GM18951 (cell line): ENCODE results near the gene OLFML1.

Source experiments
- POLR2A ChIP-seq: IDR thresholded peaks from 4 replicates; pipeline ENCODE4 v1.6.1; 2011; ENCODE audit warnings: mild to moderate bottlenecking; ENCODE audit not compliant: insufficient read length, insufficient read depth; ENCODE audit errors: extremely low read depth
- in situ Hi-C: fragments of 300-500 bp; cut with MboI; formaldehyde crosslinking; loops from one replicate; pipeline ENCODE4 v1.12.0; 2022; ENCODE audit warnings: low sequenced_read_pairs, mixed read lengths, inconsistent platforms; ENCODE audit not compliant: unreplicated experiment

OLFML1 gene

DNA sequence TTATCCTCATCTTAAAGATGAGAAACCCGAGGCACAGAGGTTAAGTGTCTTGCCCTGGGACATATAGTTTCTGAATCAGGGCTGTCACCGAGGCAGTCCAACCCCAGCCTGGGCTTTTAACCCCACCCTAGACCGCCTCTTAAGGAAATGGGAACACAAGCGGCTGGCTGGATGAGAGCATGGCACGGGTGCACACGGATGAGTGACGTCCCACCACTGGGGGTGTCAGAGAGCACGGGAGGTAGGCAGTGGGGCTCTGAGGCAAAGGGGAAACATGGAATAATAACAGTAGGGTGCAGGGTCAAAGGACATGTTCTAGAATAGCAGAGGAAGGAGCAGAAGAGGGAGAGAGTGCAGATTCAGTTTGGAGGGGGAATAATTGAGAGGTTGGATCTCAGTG is 50.8 kb downstream of the OLFML1 start:
- TF ChIP-seq POLR2A: no peak
- in situ Hi-C loops: no loop called here

GRCh38 chr11:7537265-7537664 is 52.0 kb downstream of the OLFML1 start:
- in situ Hi-C loops: no loop called here
- TF ChIP-seq POLR2A: no peak

DNA sequence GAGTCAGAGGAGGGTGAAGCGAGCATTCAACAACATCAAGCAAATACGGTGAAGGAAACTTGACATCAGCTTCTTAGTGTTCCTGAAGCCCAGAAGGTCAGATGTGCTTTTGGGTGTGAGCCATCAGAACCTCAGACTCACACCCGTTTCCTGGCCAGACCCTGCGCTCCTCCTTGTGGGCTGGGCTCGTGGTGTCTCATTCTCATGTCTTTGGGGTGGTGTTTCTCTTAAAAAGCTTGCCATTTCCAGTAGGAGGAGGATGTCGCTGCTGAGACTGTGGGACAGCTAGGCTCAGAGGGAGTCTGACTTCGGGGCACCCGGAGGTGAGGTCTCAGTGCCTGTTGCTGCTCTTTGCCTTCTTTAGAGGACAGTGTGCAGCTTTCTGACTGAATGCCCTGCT is 52.7 kb downstream of the OLFML1 start:
- in situ Hi-C loops: no loop called here
- no peak for TF ChIP-seq POLR2A

DNA sequence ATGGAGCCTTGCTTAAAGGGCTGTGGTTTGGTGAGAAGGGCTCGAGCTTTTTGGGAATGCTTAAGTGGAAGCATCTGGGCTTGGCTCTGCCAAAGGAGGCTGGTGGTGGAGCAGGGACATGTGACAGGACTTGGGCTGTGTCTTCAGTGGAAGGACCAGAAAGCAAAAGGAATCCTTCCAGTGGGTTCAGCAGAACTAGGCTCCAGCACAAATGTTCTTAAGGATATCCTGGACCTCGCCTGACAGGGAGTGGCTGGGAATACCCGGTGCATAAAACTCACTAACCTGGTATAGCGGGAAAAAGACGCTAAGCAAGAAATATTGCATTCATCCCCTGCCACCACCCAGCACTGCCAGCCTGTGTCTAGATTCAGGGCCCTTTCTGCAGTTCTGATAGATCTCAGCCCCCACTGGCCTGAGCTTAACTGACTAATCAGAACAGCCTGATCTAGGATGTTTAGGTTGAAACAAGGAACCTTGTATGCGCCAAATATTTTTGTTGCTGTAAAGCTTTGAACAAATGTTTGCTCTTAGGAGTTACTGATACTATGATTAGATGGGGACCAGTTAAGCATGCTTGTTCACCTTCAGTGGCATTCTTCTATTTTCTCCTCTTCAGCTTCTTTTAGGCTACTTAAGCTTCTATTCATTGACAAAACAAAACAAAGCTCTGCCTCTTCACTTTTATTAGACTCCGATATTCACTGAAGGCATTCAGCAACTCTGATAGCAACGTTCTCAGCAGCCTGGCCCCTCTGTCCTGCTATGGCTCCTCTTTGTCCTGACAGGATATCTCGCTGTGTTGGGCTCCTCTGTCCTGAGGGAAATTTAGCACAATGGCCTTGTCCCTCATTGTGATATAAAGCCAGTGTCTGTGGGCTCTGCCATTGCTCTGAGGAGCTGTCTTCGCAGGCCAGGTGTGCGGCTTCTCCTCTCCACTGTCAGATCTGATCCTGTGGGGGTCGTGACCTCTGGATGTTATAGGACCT is 53.5 kb downstream of the OLFML1 start:
- no peak for TF ChIP-seq POLR2A
- in situ Hi-C loops: no loop called here

- in situ Hi-C loops: no loop called here
Measured at GRCh38 chr11:7540830-7541555, 55.7 kb downstream of the OLFML1 start.

DNA sequence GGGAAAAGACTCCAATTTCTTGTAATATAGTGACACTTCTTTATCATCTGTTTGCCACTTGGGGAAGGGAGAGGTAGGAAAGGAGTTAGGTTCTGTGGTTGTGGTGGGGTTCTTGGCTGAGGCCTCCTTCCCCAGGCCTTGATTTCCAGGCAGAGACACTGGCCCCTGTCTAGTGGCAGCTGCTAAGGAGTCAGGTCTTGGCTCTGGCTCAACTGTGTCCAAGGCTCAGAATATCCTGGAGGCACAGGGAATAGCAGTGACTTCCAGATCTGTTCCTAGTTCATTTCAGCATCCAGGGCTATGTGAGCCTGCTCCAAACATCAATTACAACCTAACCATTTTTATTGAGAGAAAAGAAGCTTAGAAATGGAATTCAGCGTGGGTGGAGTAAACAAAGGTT is 58.0 kb downstream of the OLFML1 start:
- no peak for TF ChIP-seq POLR2A
- in situ Hi-C loops: no loop called here

More at GRCh38 chr11:7540830-7541555, 55.7 kb downstream of the OLFML1 start:
- no peak for TF ChIP-seq POLR2A

GRCh38 chr11:7544021-7544420 is 58.7 kb downstream of the OLFML1 start:
- in situ Hi-C loops: no loop called here

GRCh38 chr11:7545611-7546010 is 60.3 kb downstream of the OLFML1 start:
- no peak for TF ChIP-seq POLR2A
- in situ Hi-C loops: no loop called here

More at GRCh38 chr11:7544021-7544420, 58.7 kb downstream of the OLFML1 start:
- TF ChIP-seq POLR2A: no peak

- TF ChIP-seq POLR2A: no peak
- in situ Hi-C loops: no loop called here
Measured at GRCh38 chr11:7546324-7546791, 61.1 kb downstream of the OLFML1 start.

GRCh38 chr11:7547687-7548086 is 62.4 kb downstream of the OLFML1 start:
- TF ChIP-seq POLR2A: no peak
- in situ Hi-C loops: no loop called here

- no peak for TF ChIP-seq POLR2A
- in situ Hi-C loops: no loop called here
Measured at GRCh38 chr11:7548659-7549274, 63.5 kb downstream of the OLFML1 start.

- TF ChIP-seq POLR2A: no peak
- in situ Hi-C loops: no loop called here
Measured at GRCh38 chr11:7549681-7550080, 64.4 kb downstream of the OLFML1 start.

- no peak for TF ChIP-seq POLR2A
- in situ Hi-C loops: no loop called here
Measured at GRCh38 chr11:7551571-7551970, 66.3 kb downstream of the OLFML1 start.

DNA sequence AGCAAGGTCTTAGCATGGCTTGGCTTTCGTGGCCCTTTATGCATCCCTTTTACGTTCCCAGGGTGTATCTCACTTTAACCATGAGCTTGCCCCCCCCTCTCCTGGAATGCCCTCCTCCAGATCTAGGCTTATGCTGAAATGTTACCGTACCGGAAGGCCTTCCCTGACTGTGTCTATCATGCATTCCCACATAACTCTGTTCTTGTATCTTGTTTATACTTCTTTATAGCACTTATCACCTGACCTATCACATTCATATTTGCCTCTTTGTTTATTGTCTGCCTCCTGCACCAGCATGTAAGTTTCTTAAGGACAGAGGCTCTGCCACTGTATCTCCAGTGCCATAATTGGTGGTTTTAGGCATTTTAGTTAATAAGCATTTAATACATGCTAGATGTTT is 67.4 kb downstream of the OLFML1 start:
- no peak for TF ChIP-seq POLR2A
- in situ Hi-C loops: no loop called here
